ENCODE results near the gene ASCL4.

Gene ASCL4

DNA sequence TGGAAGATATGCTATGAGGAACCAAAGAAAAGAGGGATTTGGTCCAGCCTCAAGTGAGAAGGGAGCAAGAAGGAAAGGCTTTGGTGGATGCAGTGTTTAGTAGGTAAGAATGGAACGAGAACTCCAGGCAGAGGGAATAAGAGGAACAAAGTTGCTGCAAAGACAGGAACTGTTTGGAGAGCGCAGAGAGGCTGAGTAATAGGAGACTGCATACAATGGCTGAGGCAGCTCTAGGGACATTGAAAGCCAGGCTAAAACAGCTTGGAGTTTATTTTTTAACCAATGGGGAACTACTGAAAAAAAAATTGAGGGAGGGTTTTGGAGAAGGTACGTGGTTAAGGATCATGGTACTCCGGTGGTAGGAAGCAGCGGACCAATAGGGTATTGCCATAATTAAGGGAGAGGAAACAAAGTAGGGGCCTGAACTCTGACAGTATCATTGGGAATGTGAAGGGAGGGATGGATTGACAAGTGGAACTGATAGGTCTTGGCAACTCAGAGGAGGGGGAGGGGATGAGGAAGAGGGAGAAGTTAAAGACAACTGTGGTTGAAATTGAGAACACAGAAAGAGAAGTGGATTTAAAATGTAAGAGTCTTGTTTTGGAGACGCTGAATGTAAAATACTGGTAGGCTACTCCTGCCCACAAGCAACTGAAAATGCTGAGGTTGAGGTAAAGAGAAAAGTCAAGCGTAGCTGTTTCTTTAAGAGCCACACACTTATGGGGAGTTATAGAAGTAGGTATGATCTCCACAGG is 4.8 kb downstream of the ASCL4 start:
- no peak for DNase-seq

GRCh38 chr12:107780298-107780697 is 5.8 kb downstream of the ASCL4 start:
- DNase-seq, result no peak

- no peak for DNase-seq
Measured at GRCh38 chr12:107782067-107782466, 7.6 kb downstream of the ASCL4 start.

- DNase-seq, result no peak
Measured at GRCh38 chr12:107783406-107784376, 9.2 kb downstream of the ASCL4 start.

- no peak for DNase-seq
Measured at GRCh38 chr12:107788281-107788680, 13.8 kb downstream of the ASCL4 start.

DNA sequence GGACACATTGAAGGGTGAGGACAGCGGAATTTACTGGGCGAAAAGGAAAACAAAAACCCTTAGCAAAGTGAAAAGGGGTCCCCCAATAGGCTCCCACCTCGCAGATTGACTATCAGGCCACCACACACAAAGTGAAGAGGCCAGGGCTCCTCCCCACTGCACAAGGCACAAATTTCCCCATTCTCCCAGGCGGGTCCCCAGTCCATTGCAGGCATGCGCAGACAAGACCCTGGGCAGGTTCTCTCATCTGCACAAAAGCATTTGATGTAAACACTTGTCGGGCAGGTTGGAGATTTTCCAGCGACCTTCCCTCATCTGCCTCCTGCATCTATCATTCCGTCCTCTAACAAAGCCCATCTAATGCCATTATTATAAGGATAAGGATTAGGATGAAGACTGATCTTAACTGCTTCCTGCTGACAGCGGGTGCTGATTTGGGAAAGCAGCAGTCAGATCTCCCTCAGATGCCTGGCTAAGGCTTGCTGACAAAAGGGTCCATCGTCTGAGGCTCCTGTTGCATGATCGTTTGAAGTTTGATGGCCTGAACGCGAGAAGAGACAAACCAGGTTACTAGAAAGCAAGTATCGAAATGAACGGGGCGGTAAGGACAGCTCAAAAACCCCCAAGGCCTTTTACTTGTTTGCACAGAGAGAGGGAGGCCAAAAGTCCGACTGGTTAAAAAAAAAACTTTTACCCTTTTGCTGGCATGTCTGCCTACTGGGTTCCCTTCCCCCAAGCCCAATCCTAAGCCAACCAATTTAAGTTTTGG is 14.4 kb downstream of the ASCL4 start:
- no peak for DNase-seq

GRCh38 chr12:107791465-107792089 is 17.1 kb downstream of the ASCL4 start:
- DNase-seq, result no peak

DNA sequence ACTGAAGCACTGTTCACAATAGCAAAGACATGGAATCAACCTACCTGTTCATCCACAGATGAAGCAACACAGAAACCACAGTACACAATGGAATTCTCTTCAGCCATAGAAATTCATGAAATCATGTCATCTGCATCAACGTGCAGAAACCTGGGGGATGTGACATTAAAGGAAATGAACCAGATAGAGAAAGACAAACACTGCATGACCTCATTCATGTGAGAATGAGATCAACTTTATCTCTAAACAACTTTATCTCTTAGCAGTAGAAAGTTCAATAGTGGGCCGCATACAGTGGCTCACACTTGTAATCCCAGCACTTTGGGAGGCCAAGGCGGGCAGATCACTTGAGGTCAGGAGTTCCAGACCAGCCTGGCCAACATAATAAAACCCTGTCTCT is 19.9 kb downstream of the ASCL4 start:
- no peak for DNase-seq

GRCh38 chr12:107798580-107798979 is 24.1 kb downstream of the ASCL4 start:
- DNase-seq, result no peak

GRCh38 chr12:107801150-107801549 is 26.6 kb downstream of the ASCL4 start:
- no peak for DNase-seq

DNA sequence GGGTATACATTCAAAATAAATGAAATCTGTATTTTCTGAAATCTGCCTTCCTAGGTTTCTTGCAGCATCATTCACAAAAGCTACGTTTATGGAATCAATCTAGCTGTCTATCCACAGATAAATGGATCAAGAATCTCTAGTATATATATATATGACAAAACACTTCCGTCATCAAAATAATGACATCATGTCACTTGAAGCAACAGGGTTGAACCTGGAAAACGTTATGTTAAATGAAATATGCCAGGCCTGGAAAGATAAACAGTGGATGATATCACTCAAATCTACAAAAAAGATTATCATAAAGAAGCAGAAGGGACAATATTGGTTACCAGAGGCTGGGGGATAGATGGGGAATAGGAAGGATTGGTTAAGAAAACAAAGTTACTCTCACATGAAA is 28.6 kb downstream of the ASCL4 start:
- no peak for DNase-seq

DNA sequence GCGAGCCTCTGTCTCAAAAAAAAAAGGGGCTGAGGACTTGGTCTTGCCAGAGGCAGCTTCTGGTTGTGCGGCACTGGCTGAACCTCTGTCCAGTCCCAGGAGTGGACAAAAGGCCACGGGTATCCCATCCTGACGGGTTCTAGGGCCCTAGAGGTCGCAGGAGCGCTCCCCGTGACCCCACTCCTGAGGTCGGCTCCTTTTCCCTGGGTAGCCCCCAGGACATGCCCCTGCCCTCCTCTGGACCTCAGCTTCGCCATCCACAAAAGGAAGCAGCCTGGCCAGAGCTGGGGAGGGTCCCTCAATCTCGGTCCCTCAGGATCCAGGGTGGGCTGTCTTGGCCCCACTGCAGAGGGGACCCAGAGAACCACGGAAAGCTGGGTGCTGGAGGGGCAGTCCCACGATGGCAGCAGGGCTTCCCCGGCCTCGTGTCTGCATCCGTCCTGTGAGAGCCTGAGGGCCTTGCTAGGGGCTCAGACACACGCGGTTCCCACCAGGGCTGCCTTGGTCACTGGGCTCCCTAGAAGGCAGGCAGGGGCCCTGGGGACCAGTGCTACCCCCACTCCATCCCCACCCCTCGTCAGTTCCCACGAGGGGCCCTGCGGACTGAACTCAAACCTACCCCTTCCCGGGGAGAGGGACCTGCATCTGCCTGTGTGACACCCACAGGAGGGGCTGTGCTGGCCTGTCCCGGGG is 31.1 kb downstream of the ASCL4 start:
- no peak for DNase-seq

- no peak for DNase-seq
Measured at GRCh38 chr12:107807471-107808150, 33.1 kb downstream of the ASCL4 start.

DNA sequence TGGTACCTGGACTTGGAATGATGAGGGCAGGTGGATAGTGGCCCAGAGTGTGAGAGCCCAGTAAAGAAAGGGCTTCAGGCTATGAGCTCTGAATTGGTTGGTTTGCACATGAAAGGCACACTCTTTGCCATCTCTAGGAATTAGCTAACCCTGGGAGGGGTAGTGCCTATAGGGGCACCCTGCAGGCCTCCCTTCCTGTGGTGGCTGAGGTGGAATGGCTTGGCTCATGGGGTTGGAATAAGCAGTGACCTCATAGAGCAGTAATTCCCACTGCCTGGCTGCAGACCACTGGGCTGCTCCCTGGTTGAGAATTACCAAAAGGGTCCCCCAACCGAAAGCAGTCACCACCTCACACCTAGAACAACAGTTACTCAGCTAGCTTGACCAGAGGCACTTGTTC is 42.7 kb downstream of the ASCL4 start:
- no peak for DNase-seq

DNA sequence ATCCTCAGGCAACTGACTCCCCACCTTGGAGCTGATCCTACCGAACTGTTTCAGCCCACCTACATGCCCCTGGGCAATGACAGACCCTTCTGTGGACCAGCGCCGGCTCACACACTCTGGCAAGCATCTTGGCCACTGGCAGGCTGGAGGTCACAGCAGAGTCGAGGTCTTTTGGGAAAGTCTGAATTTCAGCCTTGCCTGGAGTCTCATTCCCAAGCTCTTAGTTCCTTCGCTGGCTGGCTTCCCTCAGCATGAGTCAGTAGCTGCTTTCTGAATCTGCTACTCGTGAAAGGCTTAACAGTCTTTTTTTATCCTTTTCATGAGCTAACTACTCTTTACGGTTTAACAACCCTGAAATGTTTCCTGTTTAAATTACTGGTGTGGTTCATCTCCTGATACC is 44.5 kb downstream of the ASCL4 start:
- no peak for DNase-seq

- no peak for DNase-seq
Measured at GRCh38 chr12:107822356-107822755, 47.9 kb downstream of the ASCL4 start.
